Keratinocyte (primary cell): ENCODE data around the gene NEBL. TPM values are rescaled to one million over a fixed set of nuclear protein-coding genes. Genes with fewer than 3 reads are reported as not detected.

Source experiments
- DNase-seq: peaks from one replicate; pipeline ENCODE4 v3.0.0-alpha.2; 2011; ENCODE audit warnings: low read depth, missing footprints, low spot score
- FAIRE-seq: peaks from 2 replicates; lab custom pipeline; 2011; peaks lifted over from hg19 to GRCh38; lab: Jason Lieb, UNC
- H2AFZ ChIP-seq: 2 replicates; pipeline ENCODE4 v1.6.0; 2012; ENCODE audit warnings: low read length, control low read depth, inconsistent platforms; ENCODE audit not compliant: control insufficient read depth
- H3K27ac ChIP-seq: 2 replicates; pipeline ENCODE4 v1.5.1; 2011; ENCODE audit warnings: low read length; ENCODE audit not compliant: control insufficient read depth, insufficient read depth
- H3K27me3 ChIP-seq: 3 replicates; pipeline ENCODE4 v1.6.0; 2011; ENCODE audit warnings: low read length; ENCODE audit not compliant: control insufficient read depth, insufficient read depth; ENCODE audit errors: extremely low read depth
- H3K36me3 ChIP-seq, 2 experiments: 2 replicates in 1 of 2; 3 replicates in 1 of 2; pipeline ENCODE4 v1.5.1; 2011; ENCODE audit warnings: low read length in 2 of 2, mild to moderate bottlenecking in 1 of 2; ENCODE audit not compliant: control insufficient read depth in 2 of 2, insufficient read depth in 2 of 2; ENCODE audit errors: extremely low read depth in 1 of 2
- H3K4me1 ChIP-seq: 3 replicates; pipeline ENCODE4 v1.5.1; 2011; ENCODE audit warnings: low read length; ENCODE audit not compliant: control insufficient read depth, insufficient read depth; ENCODE audit errors: extremely low read depth
- H3K4me2 ChIP-seq: 3 replicates; pipeline ENCODE4 v1.6.0; 2011; ENCODE audit warnings: low read depth, low read length; ENCODE audit not compliant: control insufficient read depth, insufficient read depth; ENCODE audit errors: extremely low read depth
- H3K4me3 ChIP-seq, 3 experiments: fragments of 200-600 bp in 1 of 3; sonication (generic) in 1 of 3; 2 replicates in 2 of 3; 3 replicates in 1 of 3; pipeline ENCODE4 v1.5.1; 2011 to 2016; ENCODE audit warnings: low read length in 3 of 3, mild to moderate bottlenecking in 3 of 3, control low read depth in 2 of 3, inconsistent platforms in 1 of 3, low read depth in 1 of 3, mixed read lengths in 1 of 3, mixed run types in 1 of 3, moderate library complexity in 1 of 3; ENCODE audit not compliant: control insufficient read depth in 2 of 3, insufficient read depth in 2 of 3; ENCODE audit errors: extremely low read depth in 1 of 3
- H3K79me2 ChIP-seq: 2 replicates; pipeline ENCODE4 v1.6.0; 2012; ENCODE audit warnings: low read length; ENCODE audit not compliant: control insufficient read depth, insufficient read depth
- H3K9ac ChIP-seq: 3 replicates; pipeline ENCODE4 v1.6.0; 2011; ENCODE audit warnings: low read length; ENCODE audit not compliant: control insufficient read depth, insufficient read depth; ENCODE audit errors: extremely low read depth
- H3K9me1 ChIP-seq: 3 replicates; pipeline ENCODE4 v1.6.0; 2011; ENCODE audit warnings: low read length; ENCODE audit not compliant: control insufficient read depth, insufficient read depth; ENCODE audit errors: extremely low read depth
- H3K9me3 ChIP-seq: 2 replicates; pipeline ENCODE4 v1.5.1; 2012; ENCODE audit warnings: low read depth, low read length; ENCODE audit not compliant: control insufficient read depth
- H4K20me1 ChIP-seq: 3 replicates; pipeline ENCODE4 v1.6.0; 2011; ENCODE audit warnings: low read length; ENCODE audit not compliant: control insufficient read depth, insufficient read depth; ENCODE audit errors: extremely low read depth
- CTCF ChIP-seq, 3 experiments: IDR thresholded peaks in 1 of 3; conservative IDR thresholded peaks in 1 of 3; optimal IDR thresholded peaks in 1 of 3; 2 replicates in 2 of 3; 3 replicates in 1 of 3; pipeline versions ENCODE3 to v1.5.1; 2011; ENCODE audit warnings: low read length in 3 of 3, mild to moderate bottlenecking in 3 of 3, moderate library complexity in 2 of 3, control low read depth in 1 of 3, inconsistent platforms in 1 of 3; ENCODE audit not compliant: insufficient read depth in 2 of 3; ENCODE audit errors: extremely low read depth in 1 of 3
- EZH2 ChIP-seq: IDR thresholded peaks from one replicate; pipeline ENCODE4 v1.6.1; 2012; ENCODE audit warnings: inconsistent platforms, mild to moderate bottlenecking, low read length, moderate library complexity
- dilution Hi-C: fragments of 300-500 bp; cut with MboI; formaldehyde crosslinking; loops from one replicate; pipeline ENCODE4 v1.7.0; 2020; ENCODE audit warnings: low sequenced_read_pairs; ENCODE audit not compliant: extremely low pct_ligation_motif_present
- polyA plus RNA-seq, 5 experiments: library from polyadenylated mRNA; depleted of rRNA in 3 of 5; stranded (reverse) in 3 of 5; stranded (forward) in 1 of 5; unstranded in 1 of 5; fragments of >200 nt; gene quantifications; 1 replicate in 1 of 5; 2 replicates in 3 of 5; 3 replicates in 1 of 5; pipeline versions ENCODE4 v1.2.1 to v1.2.3, GENCODE V29; 2011 to 2012; ENCODE audit warnings: missing spikeins in 2 of 5, low read depth in 1 of 5, low replicate concordance in 1 of 5

The NEBL gene
- polyA plus RNA-seq, 1 donor (not counting 4 experiments of a cell fraction or from before 2014, with no cell fraction given), result 4.5 TPM

GRCh38 chr10:20858292-20859124, 38.6 kb downstream of the NEBL start:
- Histone ChIP-seq H3K79me2 (no peaks in the 10 kb centered on the region), H3K36me3 (no peaks in the 10 kb centered on the region), H3K4me3 (no peak overlapping the region), H3K27ac (no peak overlapping the region), H4K20me1 (no peaks in the 10 kb centered on the region), H3K27me3 (no peaks in the 10 kb centered on the region), H3K9ac (no peak overlapping the region), H3K4me2 (no peak overlapping the region), H2AFZ (no peak overlapping the region), H3K9me3 (no peaks in the 10 kb centered on the region), H3K9me1 (no peaks in the 10 kb centered on the region), H3K4me1 (no peaks in the 10 kb centered on the region)
- DNase-seq (no peak), FAIRE-seq (peak; percentile 60)
- no peak for TF ChIP-seq EZH2
- peak in 1 of 3 experiments; percentile 52 for TF ChIP-seq CTCF (optimal IDR thresholded peaks at IDR 0.05 in 1 of 3, IDR thresholded peaks at IDR 0.05 in 1 of 3, conservative IDR thresholded peaks at IDR 0.05 in 1 of 3; ENCODE audit: extremely low read depth in 1 of 3, insufficient read depth in 2 of 3, low read length in 3 of 3)
- dilution Hi-C loops, result no loop called here

GRCh38 chr10:20856484-20856883, 40.6 kb downstream of the NEBL start:
- Histone ChIP-seq H3K9me1 (no peaks in the 10 kb centered on the region), H4K20me1 (no peaks in the 10 kb centered on the region), H3K27me3 (no peaks in the 10 kb centered on the region), H3K27ac (no peak overlapping the region), H3K79me2 (no peaks in the 10 kb centered on the region), H3K9ac (no peak overlapping the region), H3K4me2 (no peak overlapping the region), H2AFZ (no peak overlapping the region), H3K4me1 (no peaks in the 10 kb centered on the region), H3K4me3 (no peak overlapping the region), H3K36me3 (no peaks in the 10 kb centered on the region), H3K9me3 (no peaks in the 10 kb centered on the region)
- dilution Hi-C loops, result no loop called here
- FAIRE-seq, result no peak
- no peak for DNase-seq
- TF ChIP-seq EZH2 (no peak), CTCF (optimal IDR thresholded peaks at IDR 0.05 in 1 of 3, IDR thresholded peaks at IDR 0.05 in 1 of 3, conservative IDR thresholded peaks at IDR 0.05 in 1 of 3; ENCODE audit: extremely low read depth in 1 of 3, insufficient read depth in 2 of 3, low read length in 3 of 3) (no peak)
